Measurements from ENCODE around the gene OSBP. TPM values are rescaled to one million over a fixed set of nuclear protein-coding genes. Genes with fewer than 3 reads are reported as not detected.

OSBP gene
- total RNA-seq, 1 experiment from 2014 or later = 43.8 TPM

DNA sequence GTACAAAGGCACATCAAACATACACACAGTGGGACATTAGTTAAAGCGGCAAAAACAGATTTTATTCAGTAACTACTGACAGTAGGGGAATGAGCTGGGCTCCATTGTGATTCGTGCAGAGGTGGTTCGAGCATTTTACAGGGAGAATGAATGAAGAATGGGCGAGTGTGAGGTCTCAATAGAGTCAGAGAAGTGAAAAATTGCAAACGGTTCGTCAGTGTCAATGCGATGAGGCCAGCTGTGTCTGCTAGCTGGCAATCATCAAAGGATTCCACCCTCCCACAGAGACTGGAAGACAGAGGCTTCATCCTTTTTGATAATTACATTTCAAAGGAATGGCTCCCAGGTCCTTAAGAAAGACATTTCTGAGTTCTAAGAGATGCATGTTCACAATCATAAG, 86.9 kb downstream of the OSBP start:
- CTCF ChIA-PET = no interaction called here
- TF ChIP-seq EGR1 (IDR thresholded peaks at IDR 0.05; ENCODE audit: low read depth) (no peak), RAD21 (IDR thresholded peaks at IDR 0.05; ENCODE audit: low read depth) (no peak), SIN3A (IDR thresholded peaks at IDR 0.05; ENCODE audit: low read depth) (no peak), CEBPB (IDR thresholded peaks at IDR 0.05; ENCODE audit: low read depth) (no peak), SRF (IDR thresholded peaks at IDR 0.05; ENCODE audit: low read depth) (no peak), EZH2phosphoT487 (IDR thresholded peaks at IDR 0.05; ENCODE audit: borderline replicate concordance) (no peak), POLR2AphosphoS5 (IDR thresholded peaks at IDR 0.05; ENCODE audit: low read depth, low read length) (no peak), EZH2 (IDR thresholded peaks at IDR 0.05) (no peak)
- TF ChIP-seq, protein P1, sequence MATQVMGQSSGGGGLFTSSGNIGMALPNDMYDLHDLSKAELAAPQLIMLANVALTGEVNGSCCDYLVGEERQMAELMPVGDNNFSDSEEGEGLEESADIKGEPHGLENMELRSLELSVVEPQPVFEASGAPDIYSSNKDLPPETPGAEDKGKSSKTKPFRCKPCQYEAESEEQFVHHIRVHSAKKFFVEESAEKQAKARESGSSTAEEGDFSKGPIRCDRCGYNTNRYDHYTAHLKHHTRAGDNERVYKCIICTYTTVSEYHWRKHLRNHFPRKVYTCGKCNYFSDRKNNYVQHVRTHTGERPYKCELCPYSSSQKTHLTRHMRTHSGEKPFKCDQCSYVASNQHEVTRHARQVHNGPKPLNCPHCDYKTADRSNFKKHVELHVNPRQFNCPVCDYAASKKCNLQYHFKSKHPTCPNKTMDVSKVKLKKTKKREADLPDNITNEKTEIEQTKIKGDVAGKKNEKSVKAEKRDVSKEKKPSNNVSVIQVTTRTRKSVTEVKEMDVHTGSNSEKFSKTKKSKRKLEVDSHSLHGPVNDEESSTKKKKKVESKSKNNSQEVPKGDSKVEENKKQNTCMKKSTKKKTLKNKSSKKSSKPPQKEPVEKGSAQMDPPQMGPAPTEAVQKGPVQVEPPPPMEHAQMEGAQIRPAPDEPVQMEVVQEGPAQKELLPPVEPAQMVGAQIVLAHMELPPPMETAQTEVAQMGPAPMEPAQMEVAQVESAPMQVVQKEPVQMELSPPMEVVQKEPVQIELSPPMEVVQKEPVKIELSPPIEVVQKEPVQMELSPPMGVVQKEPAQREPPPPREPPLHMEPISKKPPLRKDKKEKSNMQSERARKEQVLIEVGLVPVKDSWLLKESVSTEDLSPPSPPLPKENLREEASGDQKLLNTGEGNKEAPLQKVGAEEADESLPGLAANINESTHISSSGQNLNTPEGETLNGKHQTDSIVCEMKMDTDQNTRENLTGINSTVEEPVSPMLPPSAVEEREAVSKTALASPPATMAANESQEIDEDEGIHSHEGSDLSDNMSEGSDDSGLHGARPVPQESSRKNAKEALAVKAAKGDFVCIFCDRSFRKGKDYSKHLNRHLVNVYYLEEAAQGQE (IDR thresholded peaks at IDR 0.05; ENCODE audit: low read depth) = no peak
- no peak overlapping the region for H3K9ac ChIP-seq (ENCODE audit: low read length)
- ATAC-seq = no peak
- no peaks in the 10 kb centered on the region for H3K9me3 ChIP-seq (ENCODE audit: control insufficient read depth in 1 of 2, insufficient read depth in 1 of 2, low read depth in 1 of 2, low read length in 2 of 2)
- H3K27me3 ChIP-seq (ENCODE audit: insufficient read depth, low read length) = no peaks in the 10 kb centered on the region
- BruUV-seq (replicated peaks) = no TSS peak
- RAD21 ChIA-PET (ENCODE audit: low non-redundant PET in 1 of 2, low total read pairs in 2 of 2, uncharacterized antibody in 2 of 2, unreplicated experiment in 2 of 2) = no interaction called here
- DNase-seq (ENCODE audit: low read depth, low spot score) = no peak
- no peak overlapping the region for H3K27ac ChIP-seq (ENCODE audit: low read depth, low read length)
- H3K79me2 ChIP-seq (ENCODE audit: insufficient read depth, low read length) = no peaks in the 10 kb centered on the region
- H3K4me2 ChIP-seq (ENCODE audit: low read length) = no peak overlapping the region
- no peaks in the 10 kb centered on the region for H3K4me1 ChIP-seq (ENCODE audit: control insufficient read depth in 1 of 2, insufficient read depth in 2 of 2, low read length in 2 of 2)
- no peak overlapping the region for H2AFZ ChIP-seq (ENCODE audit: low read depth, low read length, poor library complexity, severe bottlenecking)
- POLR2A ChIA-PET = no interaction called here
- H3K9me2 ChIP-seq (ENCODE audit: insufficient read depth) = no peaks in the 10 kb centered on the region
- no peaks in the 10 kb centered on the region for H3K36me3 ChIP-seq (ENCODE audit: control insufficient read depth in 1 of 2, insufficient read depth in 2 of 2, low read length in 2 of 2)
- no peak overlapping the region for H3K4me3 ChIP-seq (replicated peaks in 1 of 2; ENCODE audit: low read depth in 1 of 2, low read length in 2 of 2)
- H4K20me1 ChIP-seq (ENCODE audit: insufficient read depth) = no peaks in the 10 kb centered on the region
- intact Hi-C loops (cut with micrococcal nuclease) = no loop called here

Small RNAs within 50 kb of the gene (microRNA-seq; reads per million reads assigned to microRNA genes)
- not detected for gene MIR3162 (ENCODE audit: borderline number of aligned reads)

Other genes with a start within 250 kb of the OSBP start
- gene OR5A2, start 189.4 kb downstream of the OSBP start, total RNA-seq (2021; ENCODE audit: unreplicated experiment) = not detected
- not detected for gene OR5A1, start 179.3 kb downstream of the OSBP start, total RNA-seq (2021; ENCODE audit: unreplicated experiment)
- gene OR4D6, start 158.8 kb downstream of the OSBP start, total RNA-seq (2021; ENCODE audit: unreplicated experiment) = not detected
- not detected for gene OR4D10, start 142.5 kb downstream of the OSBP start, total RNA-seq (2021; ENCODE audit: unreplicated experiment)
- not detected for gene OR4D11, start 112.2 kb downstream of the OSBP start, total RNA-seq (2021; ENCODE audit: unreplicated experiment)
- gene OR4D9, start 104.2 kb downstream of the OSBP start, total RNA-seq (2021; ENCODE audit: unreplicated experiment) = not detected
- gene PATL1, start 53.3 kb upstream of the OSBP start, total RNA-seq (2021; ENCODE audit: unreplicated experiment) = 37.6 TPM
- not detected for gene OR10V1, start 98.1 kb upstream of the OSBP start, total RNA-seq (2021; ENCODE audit: unreplicated experiment)
- 20.4 TPM for gene STX3, start 139.6 kb upstream of the OSBP start, total RNA-seq (2021; ENCODE audit: unreplicated experiment)
- 61.0 TPM for gene MRPL16, start 195.0 kb upstream of the OSBP start, total RNA-seq (2021; ENCODE audit: unreplicated experiment)
- not detected for gene CBLIF, start 229.7 kb upstream of the OSBP start, total RNA-seq (2021; ENCODE audit: unreplicated experiment)